ENCODE measurements around the gene PRTFDC1.

The PRTFDC1 gene

GRCh38 chr10:24966962-24967481 is 14.6 kb upstream of the PRTFDC1 start:
- WGBS: 90% methylated on average over 5 of the region's 5 CpGs
- Histone ChIP-seq H2BK12ac (ENCODE audit: low read length in 2 of 2) (no peak overlapping the region), H3K27me3 (ENCODE audit: control insufficient read depth in 1 of 2, insufficient read depth in 1 of 2, low read length in 2 of 2) (no peaks in the 10 kb centered on the region), H3K4ac (ENCODE audit: low read depth in 1 of 2, low read length in 2 of 2) (no peak overlapping the region), H3K79me1 (replicated peaks; ENCODE audit: low read length, poor library complexity, severe bottlenecking) (no peaks in the 10 kb centered on the region), H3K23ac (ENCODE audit: low read length in 2 of 2) (no peak overlapping the region), H3K27ac (ENCODE audit: low read length, poor library complexity, severe bottlenecking) (no peak overlapping the region), H3K18ac (ENCODE audit: low read depth in 1 of 2, low read length in 2 of 2) (no peak overlapping the region), H4K91ac (ENCODE audit: low read length) (no peak overlapping the region), H3K9me3 (ENCODE audit: control insufficient read depth, low read length) (no peaks in the 10 kb centered on the region), H2BK15ac (ENCODE audit: low read depth, poor library complexity, severe bottlenecking) (no peak overlapping the region), H2AK5ac (ENCODE audit: low read length, severe bottlenecking) (no peak overlapping the region), H3K4me2 (ENCODE audit: low read length, poor library complexity, severe bottlenecking) (no peak overlapping the region), H2AFZ (ENCODE audit: low read depth, low read length) (no peak overlapping the region), H2BK5ac (ENCODE audit: low read depth, low read length, poor library complexity, severe bottlenecking) (no peak overlapping the region), H4K8ac (ENCODE audit: low read length) (no peak overlapping the region), H2BK120ac (ENCODE audit: low read depth, low read length) (no peak overlapping the region), H3K4me1 (ENCODE audit: control insufficient read depth, insufficient read depth, low read depth, low read length) (no peaks in the 10 kb centered on the region), H3K9ac (ENCODE audit: low read length) (no peak overlapping the region), H3K4me3 (ENCODE audit: insufficient read depth in 1 of 2, low read depth in 1 of 2, low read length in 2 of 2) (no peak overlapping the region), H3K14ac (ENCODE audit: low read length in 2 of 2) (no peak overlapping the region), H3K36me3 (ENCODE audit: control insufficient read depth in 1 of 2, insufficient read depth in 2 of 2, low read depth in 1 of 2, low read length in 2 of 2) (no peaks in the 10 kb centered on the region)
- no peak for DNase-seq

DNA sequence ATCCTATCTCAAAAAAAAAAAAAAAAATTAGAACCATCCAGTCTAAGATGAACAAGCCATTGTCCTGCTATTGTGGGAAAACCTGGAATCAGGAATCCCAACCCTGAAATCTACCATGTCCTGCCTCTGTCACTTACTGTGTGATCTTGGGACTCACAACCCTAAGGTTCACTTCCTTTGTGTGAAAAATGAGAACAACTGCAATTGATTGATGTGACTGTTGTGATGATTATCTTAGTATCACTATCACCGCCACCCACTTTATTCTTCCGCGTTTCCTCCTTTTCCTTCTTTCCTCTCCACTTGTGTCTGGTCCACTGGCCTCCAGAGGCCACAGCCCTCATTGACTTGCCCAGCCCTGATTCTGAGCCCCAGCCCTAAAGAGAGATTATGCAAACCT is 12.6 kb upstream of the PRTFDC1 start:
- Histone ChIP-seq H3K27ac (ENCODE audit: low read length, poor library complexity, severe bottlenecking) (no peak overlapping the region), H4K8ac (ENCODE audit: low read length) (no peak overlapping the region), H3K23ac (ENCODE audit: low read length in 2 of 2) (no peak overlapping the region), H3K9ac (ENCODE audit: low read length) (no peak overlapping the region), H3K4me3 (ENCODE audit: insufficient read depth in 1 of 2, low read depth in 1 of 2, low read length in 2 of 2) (no peak overlapping the region), H3K4me2 (ENCODE audit: low read length, poor library complexity, severe bottlenecking) (no peak overlapping the region), H2AFZ (ENCODE audit: low read depth, low read length) (no peak overlapping the region), H2BK15ac (ENCODE audit: low read depth, poor library complexity, severe bottlenecking) (no peak overlapping the region), H3K4me1 (ENCODE audit: control insufficient read depth, insufficient read depth, low read depth, low read length) (no peaks in the 10 kb centered on the region), H3K79me1 (replicated peaks; ENCODE audit: low read length, poor library complexity, severe bottlenecking) (peaks cover 1% of the 10 kb centered on the region), H3K4ac (ENCODE audit: low read depth in 1 of 2, low read length in 2 of 2) (no peak overlapping the region), H2BK5ac (ENCODE audit: low read depth, low read length, poor library complexity, severe bottlenecking) (no peak overlapping the region), H3K18ac (ENCODE audit: low read depth in 1 of 2, low read length in 2 of 2) (no peak overlapping the region), H2AK5ac (ENCODE audit: low read length, severe bottlenecking) (no peak overlapping the region), H2BK12ac (ENCODE audit: low read length in 2 of 2) (no peak overlapping the region), H3K27me3 (ENCODE audit: control insufficient read depth in 1 of 2, insufficient read depth in 1 of 2, low read length in 2 of 2) (no peaks in the 10 kb centered on the region), H3K9me3 (ENCODE audit: control insufficient read depth, low read length) (no peaks in the 10 kb centered on the region), H2BK120ac (ENCODE audit: low read depth, low read length) (no peak overlapping the region), H4K91ac (ENCODE audit: low read length) (no peak overlapping the region), H3K14ac (ENCODE audit: low read length in 2 of 2) (no peak overlapping the region), H3K36me3 (ENCODE audit: control insufficient read depth in 1 of 2, insufficient read depth in 2 of 2, low read depth in 1 of 2, low read length in 2 of 2) (no peaks in the 10 kb centered on the region)
- no peak for DNase-seq
- over 99% methylated on average over 3 of the region's 3 CpGs for WGBS

- no peak overlapping the region for H2BK120ac ChIP-seq (ENCODE audit: low read depth, low read length)
- H3K4me1 ChIP-seq (ENCODE audit: control insufficient read depth, insufficient read depth, low read depth, low read length): peaks cover 2% of the 10 kb centered on the region
- no peak overlapping the region for H3K4me2 ChIP-seq (ENCODE audit: low read length, poor library complexity, severe bottlenecking)
- 64% methylated on average over 3 of the region's 5 CpGs for WGBS
- no peak overlapping the region for H2BK12ac ChIP-seq (ENCODE audit: low read length in 2 of 2)
- H3K9ac ChIP-seq (ENCODE audit: low read length): no peak overlapping the region
- H3K27ac ChIP-seq (ENCODE audit: low read length, poor library complexity, severe bottlenecking): peak overlapping the region; percentile 43
- no peak overlapping the region for H4K8ac ChIP-seq (ENCODE audit: low read length)
- peaks cover 1% of the 10 kb centered on the region for H3K79me1 ChIP-seq (replicated peaks; ENCODE audit: low read length, poor library complexity, severe bottlenecking)
- H2AK5ac ChIP-seq (ENCODE audit: low read length, severe bottlenecking): no peak overlapping the region
- no peak overlapping the region for H4K91ac ChIP-seq (ENCODE audit: low read length)
- H3K4ac ChIP-seq (ENCODE audit: low read depth in 1 of 2, low read length in 2 of 2): no peak overlapping the region
- H3K36me3 ChIP-seq (ENCODE audit: control insufficient read depth in 1 of 2, insufficient read depth in 2 of 2, low read depth in 1 of 2, low read length in 2 of 2): no peaks in the 10 kb centered on the region
- no peaks in the 10 kb centered on the region for H3K27me3 ChIP-seq (ENCODE audit: control insufficient read depth in 1 of 2, insufficient read depth in 1 of 2, low read length in 2 of 2)
- no peak overlapping the region for H2BK5ac ChIP-seq (ENCODE audit: low read depth, low read length, poor library complexity, severe bottlenecking)
- no peak overlapping the region for H2AFZ ChIP-seq (ENCODE audit: low read depth, low read length)
- no peak overlapping the region for H3K23ac ChIP-seq (ENCODE audit: low read length in 2 of 2)
- no peak overlapping the region for H3K4me3 ChIP-seq (ENCODE audit: insufficient read depth in 1 of 2, low read depth in 1 of 2, low read length in 2 of 2)
- no peak for DNase-seq
- no peak overlapping the region for H3K18ac ChIP-seq (ENCODE audit: low read depth in 1 of 2, low read length in 2 of 2)
- no peak overlapping the region for H2BK15ac ChIP-seq (ENCODE audit: low read depth, poor library complexity, severe bottlenecking)
- no peak overlapping the region for H3K14ac ChIP-seq (ENCODE audit: low read length in 2 of 2)
- no peaks in the 10 kb centered on the region for H3K9me3 ChIP-seq (ENCODE audit: control insufficient read depth, low read length)
These were observed 11.2 kb upstream of the PRTFDC1 start for GRCh38 chr10:24963521-24964041.

- H3K9ac ChIP-seq (ENCODE audit: low read length): no peak overlapping the region
- H3K23ac ChIP-seq (ENCODE audit: low read length in 2 of 2): no peak overlapping the region
- no peak overlapping the region for H3K18ac ChIP-seq (ENCODE audit: low read depth in 1 of 2, low read length in 2 of 2)
- DNase-seq: no peak
- peaks cover 2% of the 10 kb centered on the region for H3K4me1 ChIP-seq (ENCODE audit: control insufficient read depth, insufficient read depth, low read depth, low read length)
- H2BK12ac ChIP-seq (ENCODE audit: low read length in 2 of 2): no peak overlapping the region
- H2BK15ac ChIP-seq (ENCODE audit: low read depth, poor library complexity, severe bottlenecking): no peak overlapping the region
- H4K8ac ChIP-seq (ENCODE audit: low read length): no peak overlapping the region
- WGBS: 92% methylated on average over 3 of the region's 3 CpGs
- H2BK120ac ChIP-seq (ENCODE audit: low read depth, low read length): no peak overlapping the region
- no peak overlapping the region for H2BK5ac ChIP-seq (ENCODE audit: low read depth, low read length, poor library complexity, severe bottlenecking)
- H2AK5ac ChIP-seq (ENCODE audit: low read length, severe bottlenecking): no peak overlapping the region
- H3K14ac ChIP-seq (ENCODE audit: low read length in 2 of 2): no peak overlapping the region
- H3K4me2 ChIP-seq (ENCODE audit: low read length, poor library complexity, severe bottlenecking): no peak overlapping the region
- no peak overlapping the region for H3K4ac ChIP-seq (ENCODE audit: low read depth in 1 of 2, low read length in 2 of 2)
- no peak overlapping the region for H4K91ac ChIP-seq (ENCODE audit: low read length)
- H2AFZ ChIP-seq (ENCODE audit: low read depth, low read length): no peak overlapping the region
- H3K27ac ChIP-seq (ENCODE audit: low read length, poor library complexity, severe bottlenecking): peak overlapping the region; percentile 43
- H3K79me1 ChIP-seq (replicated peaks; ENCODE audit: low read length, poor library complexity, severe bottlenecking): peaks cover 1% of the 10 kb centered on the region
- no peaks in the 10 kb centered on the region for H3K27me3 ChIP-seq (ENCODE audit: control insufficient read depth in 1 of 2, insufficient read depth in 1 of 2, low read length in 2 of 2)
- H3K9me3 ChIP-seq (ENCODE audit: control insufficient read depth, low read length): no peaks in the 10 kb centered on the region
- no peak overlapping the region for H3K4me3 ChIP-seq (ENCODE audit: insufficient read depth in 1 of 2, low read depth in 1 of 2, low read length in 2 of 2)
- H3K36me3 ChIP-seq (ENCODE audit: control insufficient read depth in 1 of 2, insufficient read depth in 2 of 2, low read depth in 1 of 2, low read length in 2 of 2): no peaks in the 10 kb centered on the region
These were observed 10.6 kb upstream of the PRTFDC1 start for GRCh38 chr10:24962995-24963394.

Measured in mesenchymal stem cell (in vitro differentiated cells and primary cell).